NCI-H2081 (cell line): ENCODE results near the gene PCDHA1.

Source experiments
- DNase-seq, 2 experiments: peaks; one replicate each; lab custom pipeline; 2025; lab: John Stamatoyannopoulos, UW

Gene PCDHA1

DNA sequence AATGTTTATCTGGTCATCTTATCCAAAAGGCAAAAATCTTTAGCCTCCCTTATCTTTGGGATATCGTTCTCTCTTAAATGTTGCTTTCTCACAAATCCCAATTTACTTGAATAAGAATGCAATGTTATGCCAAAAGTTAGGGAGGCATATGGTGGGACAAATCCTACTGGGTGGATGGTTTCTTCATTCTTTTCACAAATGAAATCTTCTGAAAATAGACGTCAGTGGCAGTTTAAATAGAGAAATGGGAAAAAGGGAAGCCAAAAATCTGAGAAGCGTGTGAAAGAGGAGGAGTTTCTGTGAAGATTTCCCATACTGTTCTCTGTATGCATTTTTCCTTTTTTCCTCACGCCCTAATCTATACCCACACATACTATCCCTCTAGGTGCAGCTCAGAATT, 137.7 kb downstream of the PCDHA1 start:
- DNase-seq: no peak

DNA sequence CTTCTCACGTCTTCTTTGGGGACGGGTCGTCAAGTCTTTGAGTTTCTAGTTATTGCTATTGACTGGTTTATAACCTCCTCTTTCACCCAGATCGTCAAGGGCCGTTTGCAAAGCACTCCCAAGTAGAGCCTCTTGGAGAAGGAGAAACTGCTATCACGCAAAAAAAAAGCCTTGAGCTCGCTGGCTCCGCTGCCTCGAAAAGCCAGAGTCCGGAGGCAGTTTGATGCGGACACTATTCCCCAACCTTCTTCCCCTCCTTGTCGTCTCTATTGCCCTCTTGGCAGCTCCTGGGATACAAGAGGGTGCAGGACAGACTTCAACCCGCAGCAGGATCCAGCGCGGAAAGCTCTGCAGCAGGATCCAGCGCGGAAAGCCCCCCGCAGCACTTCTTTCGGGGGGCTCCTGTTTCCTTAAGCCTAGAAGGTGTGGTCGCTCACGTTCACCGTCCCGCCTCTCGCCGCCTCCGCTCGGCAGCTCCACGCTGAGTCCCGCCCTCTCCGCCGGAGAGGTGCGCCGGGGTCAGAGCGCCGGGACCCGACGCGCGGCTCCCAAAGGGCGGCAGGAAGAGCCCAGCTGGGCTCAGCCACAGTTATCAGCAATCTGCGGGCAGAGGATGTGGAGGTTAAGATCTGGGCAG, 140.0 kb downstream of the PCDHA1 start, which contains the start of gene PCDHAC1:
PCDHAC1 (plus strand) TSS at position 494 of the 637 bp plus-strand sequence. CDS start 594 bp downstream, outside the sequence.
- peak; percentile 42 to 52 for DNase-seq

DNA sequence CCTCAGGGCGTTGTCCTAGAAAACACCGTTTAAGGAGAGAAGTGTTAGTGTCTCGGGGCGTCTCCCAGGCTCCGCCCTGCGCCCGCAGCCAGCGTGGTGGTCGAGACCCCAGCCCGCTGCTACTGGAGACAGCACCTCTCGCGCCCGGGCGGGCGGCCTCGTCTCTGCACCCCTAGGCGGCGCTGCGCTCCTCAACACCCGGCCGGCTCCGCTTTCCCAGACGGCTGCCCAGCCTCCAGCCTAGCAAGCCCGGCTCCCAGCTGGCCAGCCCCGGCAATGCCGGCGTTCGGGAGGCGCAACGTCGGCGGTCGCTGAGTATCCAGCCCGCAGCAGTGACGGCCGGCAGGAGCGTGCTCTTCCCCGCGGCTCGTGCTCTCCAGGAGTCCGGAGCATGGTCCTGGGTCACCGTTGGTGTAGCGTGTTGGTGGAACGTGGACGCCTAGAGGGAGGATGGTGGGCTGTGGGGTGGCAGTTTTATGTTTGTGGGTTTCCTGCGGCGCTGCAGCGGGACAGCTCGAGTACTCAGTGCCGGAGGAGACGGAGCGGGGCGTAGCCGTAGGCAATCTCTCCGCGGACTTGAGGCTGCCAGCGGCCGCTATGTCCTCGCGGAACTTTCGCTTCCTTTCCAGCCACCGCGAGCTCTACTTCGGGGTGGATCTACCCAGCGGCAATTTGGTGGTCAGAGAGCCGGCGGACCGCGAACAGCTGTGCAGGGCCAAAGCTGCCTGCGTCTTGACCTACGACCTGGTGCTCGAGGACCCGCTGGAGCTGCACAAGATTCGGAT, 140.7 kb downstream of the PCDHA1 start:
- peak; percentile 80 to 83 for DNase-seq

DNA sequence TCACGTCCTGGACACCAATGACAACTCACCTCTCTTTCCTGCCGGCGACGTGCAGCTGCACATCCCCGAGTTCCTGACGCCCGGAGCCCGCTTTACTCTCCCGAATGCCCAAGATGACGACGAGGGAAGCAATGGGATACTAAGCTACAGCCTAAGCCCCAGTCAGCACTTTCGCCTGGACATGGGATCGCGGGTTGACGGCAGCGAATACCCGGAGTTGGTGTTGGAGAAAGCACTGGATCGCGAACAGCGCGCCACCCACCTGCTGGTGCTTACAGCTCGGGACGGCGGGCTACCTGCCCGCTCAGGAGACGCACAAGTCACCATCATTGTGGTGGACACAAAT, 141.3 kb downstream of the PCDHA1 start:
- no peak for DNase-seq

DNA sequence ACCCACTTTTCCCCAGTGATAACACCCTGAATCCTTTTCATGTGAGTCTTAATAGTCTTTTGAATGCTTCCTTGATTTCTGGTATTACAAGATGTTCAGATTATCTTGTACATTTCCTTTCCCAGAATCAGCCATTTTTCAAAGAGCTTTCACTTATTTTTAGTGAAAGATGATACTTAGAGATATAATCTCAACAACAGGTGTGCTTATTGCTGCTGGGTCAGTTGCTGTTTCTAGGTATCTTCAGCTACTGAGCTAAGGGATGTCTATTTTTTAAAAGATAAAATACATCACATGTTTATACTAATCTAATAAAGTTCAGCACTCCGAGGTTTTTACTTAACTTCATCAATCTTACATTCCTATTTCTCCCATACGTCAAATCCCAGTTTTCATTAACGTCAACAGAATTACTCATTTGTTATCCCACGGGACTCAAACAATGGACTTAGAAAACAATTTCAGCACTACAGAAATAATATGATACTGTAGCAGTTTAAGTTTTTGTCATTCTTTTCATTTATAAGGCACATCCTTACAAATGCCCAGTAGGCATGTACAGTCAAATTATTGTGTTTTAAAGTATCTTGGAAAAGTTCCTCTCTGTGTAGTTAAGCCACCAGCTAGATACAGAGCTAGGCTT, 149.1 kb downstream of the PCDHA1 start:
- no peak for DNase-seq

DNA sequence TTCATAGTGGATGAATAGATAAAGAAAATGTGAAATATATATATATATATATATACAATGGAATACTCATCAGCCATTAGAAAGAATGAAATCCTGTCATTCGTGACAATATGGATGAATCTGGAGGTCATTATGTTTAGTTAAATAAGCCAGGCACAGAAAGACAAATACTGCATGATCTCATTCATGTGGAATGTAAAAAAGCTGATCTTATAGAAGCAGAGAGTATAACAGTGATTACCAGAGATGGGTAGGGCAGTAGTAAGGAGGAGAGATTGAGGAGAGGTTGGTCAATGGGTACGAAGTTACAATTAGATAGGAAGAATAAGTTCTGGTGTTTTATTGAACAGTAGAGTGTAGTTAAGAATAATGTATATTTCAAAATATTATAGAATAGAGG, 160.6 kb downstream of the PCDHA1 start:
- DNase-seq: no peak

DNA sequence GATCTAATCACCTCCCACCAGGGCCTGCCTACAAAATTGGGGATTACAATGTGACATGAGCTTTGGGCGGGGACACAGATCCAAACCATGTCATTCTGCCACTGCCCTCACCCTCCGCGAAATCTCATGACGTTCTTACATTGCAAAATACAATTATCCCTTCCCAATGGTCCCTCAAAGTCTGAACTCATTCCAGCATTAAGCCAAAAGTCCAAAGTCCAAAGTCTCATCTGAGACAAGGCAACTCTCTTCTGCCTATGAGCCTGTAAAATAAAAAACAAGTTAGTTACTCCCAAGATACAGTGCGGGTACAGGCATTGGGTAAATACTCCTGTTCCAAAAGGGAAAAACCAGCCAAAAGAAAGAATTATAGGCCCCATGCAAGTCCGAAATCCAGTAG, 165.7 kb downstream of the PCDHA1 start:
- no peak for DNase-seq

DNA sequence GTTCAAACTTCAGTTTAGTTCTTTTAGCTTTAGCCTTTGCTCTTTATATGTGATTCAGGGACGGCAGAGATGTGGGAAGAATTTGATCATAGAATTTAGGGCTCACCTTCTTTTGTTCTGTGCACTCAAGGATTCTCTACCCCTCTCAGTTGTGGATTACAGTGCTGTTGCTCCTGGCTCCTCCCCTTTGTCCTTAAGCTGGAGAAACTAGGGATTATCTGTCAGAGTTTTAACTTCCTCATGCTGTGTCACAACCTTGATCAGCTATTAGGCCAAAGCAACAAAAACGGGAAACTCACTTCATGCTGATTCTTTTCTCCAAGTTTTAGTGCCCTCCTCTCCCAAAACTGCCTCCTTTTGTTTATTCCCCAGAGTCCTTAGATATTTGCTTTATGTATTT, 167.3 kb downstream of the PCDHA1 start:
- no peak for DNase-seq

DNA sequence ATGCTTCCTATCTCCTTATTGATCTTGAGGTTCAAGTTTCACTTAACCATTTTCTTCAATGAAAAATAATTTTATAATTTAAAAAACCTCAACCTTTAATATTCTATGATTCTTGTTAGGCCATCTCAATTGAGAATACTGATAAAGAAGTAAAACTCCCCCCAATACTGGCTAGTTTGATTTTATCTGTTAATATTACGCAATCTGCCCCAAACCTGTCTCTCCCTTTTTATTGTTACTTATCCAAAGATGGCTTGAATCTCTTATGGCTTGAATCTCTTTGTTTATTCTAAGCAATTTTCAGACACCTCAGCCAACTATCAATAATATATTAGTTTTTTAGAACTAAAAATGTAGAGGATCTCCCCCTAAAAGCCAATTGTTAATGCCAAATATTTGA, 176.2 kb downstream of the PCDHA1 start:
- DNase-seq: no peak

DNA sequence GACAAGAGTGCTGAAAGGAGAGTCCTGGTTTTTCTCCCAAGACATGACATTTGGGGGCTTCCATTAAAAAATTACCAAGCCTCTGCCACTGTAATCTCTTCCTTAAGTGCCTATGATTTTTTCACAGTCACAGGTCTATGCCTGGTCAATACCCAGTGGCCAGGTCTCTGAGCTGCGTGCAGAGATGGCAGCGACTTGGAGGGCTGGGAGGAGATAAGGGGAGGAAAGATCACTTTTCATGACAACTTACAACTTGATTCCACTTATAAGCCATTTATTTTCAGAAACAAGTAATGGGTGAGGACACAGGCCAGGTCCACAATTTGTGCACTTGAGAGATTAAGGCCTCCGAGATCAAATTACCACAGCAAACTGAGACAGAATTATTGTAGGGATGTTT, 178.4 kb downstream of the PCDHA1 start:
- DNase-seq: no peak

DNA sequence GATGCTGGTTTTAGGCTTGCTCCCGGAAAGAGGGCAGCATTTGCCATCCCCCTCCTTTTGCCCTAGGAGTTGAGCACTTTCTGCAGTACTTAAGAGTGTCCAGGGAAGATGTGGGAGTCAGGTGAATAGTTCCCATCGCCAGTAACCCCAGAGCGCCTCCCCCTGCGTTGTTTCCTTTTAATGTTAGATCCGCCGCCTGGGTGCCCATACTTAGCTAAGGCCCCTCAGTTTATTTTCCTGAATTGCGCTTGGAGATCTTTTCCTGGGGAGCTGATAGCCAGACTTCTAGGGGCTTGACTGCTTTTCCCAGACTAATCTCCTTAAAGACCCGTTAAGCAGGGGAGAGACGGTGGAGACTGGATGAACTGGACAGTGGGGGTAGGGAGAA, 180.0 kb downstream of the PCDHA1 start:
- DNase-seq: peak in 1 of 2 experiments; percentile 10

DNA sequence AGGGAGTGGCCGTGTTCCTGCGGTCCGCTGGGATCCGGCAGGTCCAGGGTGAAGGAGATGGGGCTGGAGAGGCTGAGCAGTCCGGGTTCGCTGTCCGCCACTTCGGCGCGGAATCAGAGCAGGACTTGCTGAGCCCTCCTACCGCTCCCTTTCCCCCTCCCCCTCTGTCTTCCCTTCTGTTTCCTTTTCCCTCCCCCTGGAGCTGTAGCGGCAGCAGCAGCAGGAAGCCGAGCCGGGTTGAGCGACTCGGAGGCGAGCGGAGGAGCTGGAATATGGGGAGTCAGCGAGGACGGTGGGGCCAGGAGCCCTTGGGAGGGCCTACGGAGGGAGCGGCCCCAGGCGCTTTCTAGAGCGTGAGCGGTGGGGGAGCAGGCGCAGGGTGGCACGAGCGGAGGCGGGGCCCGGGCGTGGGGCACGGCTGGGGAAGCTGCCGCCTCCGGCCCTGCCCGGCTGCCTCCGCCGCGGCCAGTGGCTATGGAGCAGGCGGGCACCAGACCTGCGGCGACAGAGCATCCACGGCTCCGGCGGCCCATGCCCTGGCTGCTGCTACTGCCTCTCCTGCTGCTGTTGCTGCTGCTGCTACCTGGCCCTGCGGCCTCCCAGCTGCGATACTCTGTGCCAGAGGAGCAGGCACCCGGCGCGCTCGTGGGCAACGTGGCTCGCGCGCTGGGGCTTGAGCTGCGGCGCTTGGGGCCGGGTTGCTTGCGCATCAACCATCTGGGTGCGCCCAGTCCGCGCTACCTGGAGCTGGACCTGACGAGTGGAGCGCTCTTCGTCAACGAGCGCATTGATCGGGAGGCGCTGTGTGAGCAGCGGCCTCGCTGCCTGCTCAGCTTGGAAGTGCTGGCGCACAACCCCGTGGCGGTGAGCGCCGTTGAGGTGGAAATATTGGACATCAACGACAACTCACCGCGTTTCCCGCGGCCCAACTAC, 180.6 kb downstream of the PCDHA1 start, which contains the start of gene PCDHAC2:
PCDHAC2 (plus strand) TSS at position 184 of the 933 bp plus-strand sequence; CDS start at position 475, 291 bp downstream.
- DNase-seq: peak; percentile 57 to 63

DNA sequence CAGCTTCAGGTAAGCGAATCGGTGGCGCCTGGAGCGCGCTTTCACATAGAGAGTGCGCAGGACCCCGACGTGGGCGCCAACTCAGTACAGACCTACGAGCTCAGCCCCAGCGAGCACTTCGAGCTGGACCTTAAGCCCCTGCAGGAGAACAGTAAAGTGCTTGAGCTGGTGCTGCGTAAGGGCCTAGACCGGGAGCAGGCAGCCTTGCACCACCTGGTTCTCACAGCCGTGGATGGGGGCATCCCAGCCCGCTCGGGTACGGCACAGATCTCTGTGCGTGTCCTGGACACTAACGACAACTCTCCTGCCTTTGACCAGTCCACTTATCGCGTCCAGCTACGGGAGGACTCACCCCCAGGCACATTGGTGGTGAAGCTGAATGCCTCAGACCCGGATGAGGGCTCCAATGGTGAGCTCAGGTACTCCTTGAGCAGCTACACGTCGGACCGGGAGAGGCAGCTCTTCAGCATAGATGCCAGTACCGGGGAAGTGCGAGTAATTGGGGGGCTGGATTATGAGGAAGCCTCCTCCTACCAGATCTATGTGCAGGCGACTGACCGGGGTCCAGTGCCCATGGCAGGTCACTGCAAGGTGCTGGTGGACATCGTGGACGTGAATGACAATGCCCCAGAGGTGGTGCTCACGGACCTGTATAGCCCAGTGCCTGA, 181.4 kb downstream of the PCDHA1 start:
- no peak for DNase-seq

DNA sequence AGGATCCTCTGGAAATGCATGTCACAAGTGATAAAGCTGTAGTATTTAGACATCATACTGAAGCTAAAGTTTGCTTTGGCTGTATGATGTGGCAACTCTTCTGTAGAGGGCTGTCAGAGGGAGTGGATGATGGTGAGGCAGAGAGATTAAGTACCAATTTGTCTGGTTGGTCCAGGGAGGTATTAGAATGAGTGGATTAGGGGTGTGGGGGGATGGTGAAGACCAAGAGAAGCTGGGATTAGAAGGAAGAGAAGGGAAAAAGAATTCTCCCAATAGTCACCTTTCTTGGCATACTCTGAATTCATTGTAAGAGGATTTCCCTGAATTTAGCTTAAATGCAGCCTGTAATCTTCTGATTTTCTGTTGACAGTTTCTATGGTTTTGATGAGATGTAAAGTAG, 183.9 kb downstream of the PCDHA1 start:
- no peak for DNase-seq

DNA sequence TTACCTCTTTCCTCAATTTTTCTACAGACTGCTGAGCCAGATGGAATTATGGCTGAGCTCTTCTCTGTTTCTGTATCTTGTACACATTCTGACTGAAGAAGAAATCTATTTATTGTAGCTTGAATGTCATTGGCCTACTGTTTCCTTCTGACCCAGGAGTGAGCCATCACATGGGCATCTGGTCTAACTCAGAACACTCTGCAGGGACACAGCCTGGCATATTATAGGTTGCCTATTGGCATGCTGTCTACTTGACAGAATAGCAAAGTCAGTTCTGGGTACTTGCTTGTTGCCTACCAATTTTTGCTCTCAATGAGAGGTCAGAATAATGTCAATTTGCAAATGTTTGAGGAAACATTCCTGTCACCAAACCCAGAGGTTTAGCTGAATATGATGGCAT, 187.6 kb downstream of the PCDHA1 start:
- no peak for DNase-seq

DNA sequence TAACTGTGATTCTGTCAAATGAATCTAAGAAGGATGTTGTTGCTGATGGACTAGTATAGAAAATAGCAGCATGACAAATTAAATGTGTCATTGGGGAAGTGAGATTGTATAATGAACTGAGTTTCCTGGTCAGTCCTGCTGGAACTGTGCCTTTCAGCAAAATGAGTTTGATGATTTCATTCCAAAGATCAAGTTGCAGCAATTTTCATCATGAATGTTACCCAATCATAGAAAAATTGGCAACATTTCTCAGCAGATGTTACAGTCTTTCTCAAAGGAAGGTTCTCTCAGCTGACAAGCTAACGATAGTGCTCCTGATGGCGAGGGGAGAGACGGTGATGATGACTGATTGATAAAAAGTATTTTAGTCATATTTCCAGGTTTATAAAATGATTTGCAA, 191.1 kb downstream of the PCDHA1 start:
- peak in 1 of 2 experiments; percentile 57 for DNase-seq

DNA sequence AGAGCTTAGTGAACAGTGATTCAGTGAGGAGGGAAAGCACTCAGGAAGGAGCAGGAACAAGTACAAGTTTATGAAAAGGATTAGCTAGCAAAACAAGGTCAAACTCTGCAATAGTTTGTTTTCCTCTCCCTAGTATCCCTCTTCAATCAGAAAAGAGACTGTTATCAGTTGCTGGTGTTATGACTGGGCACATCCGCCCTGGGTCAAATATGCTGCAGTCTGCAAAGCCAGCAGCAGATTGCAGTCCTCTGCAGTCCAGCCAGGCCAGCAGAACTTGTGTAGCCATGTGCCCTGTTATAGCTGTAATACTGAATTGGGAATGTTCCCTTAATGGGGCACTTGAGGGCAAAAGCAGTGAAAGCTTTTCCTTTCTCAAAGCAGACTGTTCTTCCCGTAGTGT, 192.3 kb downstream of the PCDHA1 start:
- DNase-seq: no peak

DNA sequence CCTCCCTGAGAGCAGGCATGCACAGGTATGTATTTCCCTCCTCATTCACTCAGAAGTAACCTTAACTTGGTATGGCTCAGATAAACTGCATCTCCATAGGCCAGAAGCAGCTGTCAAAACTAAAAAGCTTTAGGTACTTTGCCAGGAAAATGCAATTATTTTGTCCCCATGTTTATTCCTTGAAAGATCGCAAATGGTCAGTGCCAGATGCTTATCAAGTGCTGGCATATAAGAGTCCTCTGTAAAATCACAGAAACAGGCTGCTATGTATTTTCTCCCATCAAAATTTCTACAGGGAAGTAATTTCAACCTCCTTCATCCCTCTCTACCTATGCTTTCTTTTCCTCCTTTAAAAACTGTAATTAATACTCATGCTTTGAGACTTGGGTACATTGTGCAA, 193.0 kb downstream of the PCDHA1 start:
- no peak for DNase-seq

DNA sequence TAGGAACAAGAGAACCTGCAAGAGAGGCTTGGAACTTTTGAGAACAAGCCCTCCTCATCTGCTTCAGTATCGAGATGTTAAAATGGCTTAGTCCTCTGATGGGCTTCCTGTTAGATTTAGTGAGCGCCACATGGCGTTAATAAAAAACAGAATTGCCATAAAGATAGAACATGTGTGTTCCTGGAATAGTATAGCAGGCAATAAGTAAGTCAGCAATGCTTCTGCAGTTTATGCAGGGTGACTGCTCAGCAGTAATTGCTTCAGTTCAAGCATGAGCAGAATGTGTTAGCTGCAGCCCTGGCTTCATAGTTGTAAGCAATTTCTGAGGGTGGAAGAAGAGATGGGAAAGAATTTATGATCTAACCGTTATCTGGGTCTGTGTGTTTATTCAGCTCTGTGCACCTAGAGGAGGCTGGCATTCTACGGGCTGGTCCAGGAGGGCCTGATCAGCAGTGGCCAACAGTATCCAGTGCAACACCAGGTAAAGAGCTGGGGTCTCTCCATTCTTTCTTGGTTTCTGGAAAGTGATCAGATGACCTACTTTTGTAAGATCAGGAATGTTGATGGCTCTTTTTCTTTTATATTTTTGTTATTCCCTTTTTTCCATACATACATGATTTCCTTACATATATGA, 196.3 kb downstream of the PCDHA1 start:
- no peak for DNase-seq

DNA sequence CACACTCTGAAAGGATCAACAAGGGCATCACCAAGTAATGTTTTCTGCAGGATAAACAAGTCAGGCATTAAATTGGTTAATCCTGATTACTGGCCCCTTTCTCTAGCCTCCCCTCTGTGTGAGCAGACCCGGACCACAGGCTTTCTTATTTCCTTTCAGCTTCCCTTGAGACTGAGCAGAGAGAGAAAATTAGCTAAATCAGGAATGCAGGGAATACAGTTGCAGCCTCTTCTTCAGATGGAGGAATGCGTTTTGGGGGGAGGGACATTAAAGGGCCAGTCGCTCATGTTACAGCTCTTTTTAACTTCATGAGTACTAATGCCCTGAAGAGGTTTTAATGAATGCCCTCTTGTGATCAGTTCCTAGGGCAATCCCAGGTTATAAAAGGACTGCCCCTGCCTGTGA, 200.2 kb downstream of the PCDHA1 start:
- DNase-seq: no peak

DNA sequence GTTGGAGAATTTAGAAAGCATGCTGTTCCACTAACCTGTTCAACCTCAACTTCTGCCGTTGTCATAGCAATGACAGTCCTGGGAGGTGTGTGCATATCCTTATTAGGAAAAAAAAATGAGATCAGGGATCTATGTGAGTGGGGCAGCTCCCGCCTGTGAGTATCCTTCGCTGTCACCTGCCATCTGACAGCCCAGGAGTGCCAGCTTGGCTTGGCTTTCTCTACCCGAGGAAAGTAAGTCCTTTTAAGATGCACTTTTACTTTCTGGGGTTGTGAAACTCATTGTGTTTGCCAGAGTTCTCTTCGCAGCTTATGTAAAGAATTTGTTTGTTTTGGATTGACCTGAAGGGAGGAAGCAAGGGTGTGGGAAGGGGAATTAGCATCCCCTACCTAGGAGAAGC, 202.2 kb downstream of the PCDHA1 start:
- no peak for DNase-seq
